NT2/D1 (cell line): Measurements from ENCODE around the gene AMN.

ENCODE experiments used
- SUZ12 ChIP-seq: IDR thresholded peaks from 2 replicates; pipeline ENCODE4 v1.6.1; 2011; ENCODE audit not compliant: insufficient read length, insufficient read depth; ENCODE audit errors: extremely low read depth
- ZNF274 ChIP-seq: IDR thresholded peaks from 2 replicates; pipeline ENCODE4 v1.6.1; 2011; ENCODE audit warnings: mild to moderate bottlenecking, low read depth, low read length

DNA sequence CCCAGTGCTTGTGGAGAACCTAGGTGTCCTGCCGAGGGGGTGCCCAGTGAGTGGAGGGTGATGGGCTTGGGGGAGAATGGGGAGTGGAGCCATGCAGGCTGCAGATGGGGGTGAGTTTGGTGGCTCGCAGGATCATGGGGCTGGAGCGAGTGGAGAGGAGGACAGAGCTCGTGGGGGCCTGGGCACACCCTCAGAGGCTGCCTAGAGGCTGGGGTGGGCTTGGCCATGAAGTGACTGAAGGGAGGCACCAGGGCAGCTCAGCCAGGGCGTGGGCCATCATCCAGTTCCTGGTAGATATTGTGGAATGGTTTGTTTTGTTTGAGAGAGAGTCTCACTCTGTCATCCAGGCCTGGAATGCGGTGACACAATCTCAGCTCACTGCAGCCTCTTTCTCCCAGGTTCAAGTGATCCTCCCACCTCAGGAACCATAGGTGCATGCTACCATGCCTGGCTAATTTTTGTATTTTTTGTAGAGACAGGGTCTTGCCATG lies 43.4 kb upstream of the AMN start:
- TF ChIP-seq SUZ12 (no peak), ZNF274 (no peak)
